K562 (cell line): ENCODE results near the gene ARHGEF25. TPM values are rescaled to one million over a fixed set of nuclear protein-coding genes. Genes with fewer than 3 reads are reported as not detected.

Experiments
- RBFOX2 ChIP-seq: fragments of 200-400 bp; formaldehyde crosslinking; IDR thresholded peaks from 2 replicates; pipeline ENCODE4 v1.6.1; 2017; ENCODE audit warnings: low read depth, mild to moderate bottlenecking, low read length, moderate library complexity
- ZNF184 ChIP-seq: sonication (generic); formaldehyde crosslinking; IDR thresholded peaks from 2 replicates; pipeline ENCODE4 v1.5.0; 2020; ENCODE audit warnings: missing genetic modification reagents
- polyA plus RNA-seq, 8 experiments: library from polyadenylated mRNA; depleted of rRNA in 4 of 8; stranded (reverse) in 5 of 8; unstranded in 3 of 8; fragments of >200 nt; fragmentation: Nextera tagmentation in 2 of 8; fragmentation: Illumina TruSeq in 1 of 8; extraction: Ambion mirVana in 2 of 8; extraction: Trizol in 1 of 8; gene quantifications; 2 replicates each; pipeline versions ENCODE4 v1.2.1 to v1.2.3, GENCODE V29; 2011 to 2014; ENCODE audit warnings: inconsistent platforms in 1 of 8, missing spikeins in 1 of 8
- total RNA-seq, 7 experiments: library from RNA; depleted of rRNA in 6 of 7; stranded (reverse); fragments of >200 nt in 6 of 7; fragmentation: Illumina TruSeq in 2 of 7; extraction: Trizol in 2 of 7; gene quantifications; 2 replicates each; pipeline versions ENCODE4 v1.2.1 to v1.2.3, GENCODE V29; 2011 to 2021; ENCODE audit warnings: low replicate concordance in 1 of 7
- TF ChIP-seq, protein P1 (sequence below), 2 experiments: fragments of 450-650 bp; formaldehyde crosslinking in 1 of 2; IDR thresholded peaks; 2 replicates each; pipeline versions ENCODE4 v1.4.0 to v1.6.1; 2014 to 2020; ENCODE audit warnings: mild to moderate bottlenecking in 2 of 2, borderline replicate concordance in 1 of 2, low read depth in 1 of 2
- TF ChIP-seq, protein P2 (sequence below): fragments of 250-450 bp; sonication (Bioruptor Pico); IDR thresholded peaks from 2 replicates; pipeline ENCODE4 v1.5.0; 2020; ENCODE audit warnings: mild to moderate bottlenecking, borderline replicate concordance

The ARHGEF25 gene
- total and polyA plus RNA-seq, 9 of the 15 experiments (the other 6 are each of a cell fraction or from before 2014, with no cell fraction given): 0.13 to 17.3 (median 11.6) TPM

GRCh38 chr12:57591782-57592325 lies 19.4 kb upstream of the ARHGEF25 start (continued):
- TF ChIP-seq, protein P1, sequence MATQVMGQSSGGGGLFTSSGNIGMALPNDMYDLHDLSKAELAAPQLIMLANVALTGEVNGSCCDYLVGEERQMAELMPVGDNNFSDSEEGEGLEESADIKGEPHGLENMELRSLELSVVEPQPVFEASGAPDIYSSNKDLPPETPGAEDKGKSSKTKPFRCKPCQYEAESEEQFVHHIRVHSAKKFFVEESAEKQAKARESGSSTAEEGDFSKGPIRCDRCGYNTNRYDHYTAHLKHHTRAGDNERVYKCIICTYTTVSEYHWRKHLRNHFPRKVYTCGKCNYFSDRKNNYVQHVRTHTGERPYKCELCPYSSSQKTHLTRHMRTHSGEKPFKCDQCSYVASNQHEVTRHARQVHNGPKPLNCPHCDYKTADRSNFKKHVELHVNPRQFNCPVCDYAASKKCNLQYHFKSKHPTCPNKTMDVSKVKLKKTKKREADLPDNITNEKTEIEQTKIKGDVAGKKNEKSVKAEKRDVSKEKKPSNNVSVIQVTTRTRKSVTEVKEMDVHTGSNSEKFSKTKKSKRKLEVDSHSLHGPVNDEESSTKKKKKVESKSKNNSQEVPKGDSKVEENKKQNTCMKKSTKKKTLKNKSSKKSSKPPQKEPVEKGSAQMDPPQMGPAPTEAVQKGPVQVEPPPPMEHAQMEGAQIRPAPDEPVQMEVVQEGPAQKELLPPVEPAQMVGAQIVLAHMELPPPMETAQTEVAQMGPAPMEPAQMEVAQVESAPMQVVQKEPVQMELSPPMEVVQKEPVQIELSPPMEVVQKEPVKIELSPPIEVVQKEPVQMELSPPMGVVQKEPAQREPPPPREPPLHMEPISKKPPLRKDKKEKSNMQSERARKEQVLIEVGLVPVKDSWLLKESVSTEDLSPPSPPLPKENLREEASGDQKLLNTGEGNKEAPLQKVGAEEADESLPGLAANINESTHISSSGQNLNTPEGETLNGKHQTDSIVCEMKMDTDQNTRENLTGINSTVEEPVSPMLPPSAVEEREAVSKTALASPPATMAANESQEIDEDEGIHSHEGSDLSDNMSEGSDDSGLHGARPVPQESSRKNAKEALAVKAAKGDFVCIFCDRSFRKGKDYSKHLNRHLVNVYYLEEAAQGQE (IDR thresholded peaks at IDR 0.05; ENCODE audit: borderline replicate concordance): 0 out of 2 replicates have a peak, but pooled peaks have one; percentile 52
- TF ChIP-seq, protein P1 (CRISPR knock-in tag; IDR thresholded peaks at IDR 0.05; ENCODE audit: low read depth): no peak
- TF ChIP-seq, protein P2, sequence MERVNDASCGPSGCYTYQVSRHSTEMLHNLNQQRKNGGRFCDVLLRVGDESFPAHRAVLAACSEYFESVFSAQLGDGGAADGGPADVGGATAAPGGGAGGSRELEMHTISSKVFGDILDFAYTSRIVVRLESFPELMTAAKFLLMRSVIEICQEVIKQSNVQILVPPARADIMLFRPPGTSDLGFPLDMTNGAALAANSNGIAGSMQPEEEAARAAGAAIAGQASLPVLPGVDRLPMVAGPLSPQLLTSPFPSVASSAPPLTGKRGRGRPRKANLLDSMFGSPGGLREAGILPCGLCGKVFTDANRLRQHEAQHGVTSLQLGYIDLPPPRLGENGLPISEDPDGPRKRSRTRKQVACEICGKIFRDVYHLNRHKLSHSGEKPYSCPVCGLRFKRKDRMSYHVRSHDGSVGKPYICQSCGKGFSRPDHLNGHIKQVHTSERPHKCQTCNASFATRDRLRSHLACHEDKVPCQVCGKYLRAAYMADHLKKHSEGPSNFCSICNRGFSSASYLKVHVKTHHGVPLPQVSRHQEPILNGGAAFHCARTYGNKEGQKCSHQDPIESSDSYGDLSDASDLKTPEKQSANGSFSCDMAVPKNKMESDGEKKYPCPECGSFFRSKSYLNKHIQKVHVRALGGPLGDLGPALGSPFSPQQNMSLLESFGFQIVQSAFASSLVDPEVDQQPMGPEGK (CRISPR knock-in tag): no peak
- TF ChIP-seq RBFOX2: no peak
- no peak for TF ChIP-seq ZNF184 (CRISPR knock-in tag)
